H1 (cell line): Measurements from ENCODE around the gene SBF1. TPM values are rescaled to one million over a fixed set of nuclear protein-coding genes. Genes with fewer than 3 reads are reported as not detected.

Experiments
- CTCF ChIA-PET: fragments of 300-600 bp; sonication (Branson Sonifier 250); formaldehyde crosslinking; loops from one replicate; lab custom pipeline; 2021; ENCODE audit not compliant: partially characterized antibody; lab: Charles Lee
- POLR2A ChIA-PET: fragments of 300-600 bp; sonication (Branson Sonifier 250); formaldehyde crosslinking; loops from one replicate; lab custom pipeline; 2021; ENCODE audit warnings: inconsistent platforms; ENCODE audit not compliant: partially characterized antibody; lab: Charles Lee
- DNase-seq, 2 experiments: peaks; one replicate each; pipeline versions ENCODE4 v3.0.0 to v3.0.0-alpha.2; 2010 to 2022; ENCODE audit warnings: low spot score in 2 of 2, low read depth in 1 of 2, mixed read lengths in 1 of 2
- FAIRE-seq: peaks from 2 replicates; lab custom pipeline; 2011; peaks lifted over from hg19 to GRCh38; lab: Jason Lieb, UNC
- H2AFZ ChIP-seq: 2 replicates; pipeline ENCODE4 v1.8.1; 2012; ENCODE audit warnings: low read length, inconsistent platforms
- H2AK5ac ChIP-seq: 2 replicates; pipeline ENCODE4 v1.6.1; 2013; ENCODE audit warnings: low read depth, low read length
- H2BK120ac ChIP-seq: replicated peaks from 2 replicates; pipeline ENCODE3; 2013; ENCODE audit warnings: low read depth, low read length, inconsistent platforms
- H2BK12ac ChIP-seq: 2 replicates; pipeline ENCODE4 v1.6.1; 2013; ENCODE audit warnings: low read depth, low read length
- H2BK15ac ChIP-seq: 2 replicates; pipeline ENCODE4 v1.6.1; 2013; ENCODE audit warnings: low read length
- H2BK20ac ChIP-seq: 2 replicates; pipeline ENCODE4 v1.6.1; 2013; ENCODE audit warnings: low read length
- H2BK5ac ChIP-seq: 2 replicates; pipeline ENCODE4 v1.6.1; 2013; ENCODE audit warnings: low read depth, low read length
- H3K14ac ChIP-seq: 2 replicates; pipeline ENCODE4 v1.6.1; 2013; ENCODE audit warnings: inconsistent platforms; ENCODE audit not compliant: insufficient read length
- H3K18ac ChIP-seq: 2 replicates; pipeline ENCODE4 v1.6.1; 2013; ENCODE audit warnings: low read length; ENCODE audit errors: extremely low read depth
- H3K23ac ChIP-seq: 2 replicates; pipeline ENCODE4 v1.6.1; 2013; ENCODE audit warnings: inconsistent platforms; ENCODE audit not compliant: insufficient read length
- H3K23me2 ChIP-seq: 2 replicates; pipeline ENCODE4 v1.6.1; 2013; ENCODE audit warnings: low read depth, low read length
- H3K27ac ChIP-seq: 2 replicates; pipeline ENCODE4 v1.6.1; 2011; ENCODE audit warnings: low read depth, low read length, inconsistent platforms
- H3K27me3 ChIP-seq, 4 experiments: replicated peaks in 1 of 4; 1 replicate in 1 of 4; 2 replicates in 3 of 4; pipeline versions ENCODE4 v1.6.1 to v1.8.1; 2011 to 2013; ENCODE audit warnings: low read length in 3 of 4, mild to moderate bottlenecking in 3 of 4, inconsistent platforms in 2 of 4, mixed read lengths in 2 of 4, moderate library complexity in 1 of 4; ENCODE audit not compliant: control insufficient read depth in 3 of 4, insufficient read depth in 3 of 4; ENCODE audit errors: extremely low read depth in 1 of 4
- H3K36me3 ChIP-seq, 4 experiments: 2 replicates each; pipeline versions ENCODE4 v1.6.1 to v1.8.1; 2011 to 2013; ENCODE audit warnings: mild to moderate bottlenecking in 4 of 4, low read length in 3 of 4, moderate library complexity in 2 of 4, control low read depth in 1 of 4, inconsistent platforms in 1 of 4; ENCODE audit not compliant: insufficient read depth in 4 of 4, control insufficient read depth in 2 of 4
- H3K4ac ChIP-seq: replicated peaks from 2 replicates; pipeline ENCODE3; 2013; ENCODE audit warnings: low read length, low read depth, mixed read lengths, inconsistent platforms; ENCODE audit not compliant: insufficient read length
- H3K4me1 ChIP-seq, 4 experiments: replicated peaks in 1 of 4; 1 replicate in 1 of 4; 2 replicates in 3 of 4; pipeline versions ENCODE4 v1.6.1 to v1.8.1; 2011 to 2013; ENCODE audit warnings: low read length in 3 of 4, inconsistent platforms in 2 of 4, mixed read lengths in 1 of 4; ENCODE audit not compliant: insufficient read depth in 4 of 4, control insufficient read depth in 3 of 4
- H3K4me2 ChIP-seq, 2 experiments: 2 replicates each; pipeline versions ENCODE4 v1.6.1 to v1.8.1; 2011 to 2013; ENCODE audit warnings: low read depth in 2 of 2, low read length in 2 of 2, control low read depth in 1 of 2, inconsistent platforms in 1 of 2, mild to moderate bottlenecking in 1 of 2; ENCODE audit not compliant: insufficient read depth in 1 of 2
- H3K4me3 ChIP-seq, 4 experiments: fragments of 200-600, 300-600 bp in 1 of 4; sonication (generic), shearing (Covaris generic), sonication (Bioruptor Twin) in 1 of 4; 2 replicates each; pipeline versions ENCODE4 v1.5.1 to v1.8.1; 2011 to 2016; ENCODE audit warnings: low read length in 4 of 4, low read depth in 3 of 4, control low read depth in 2 of 4, inconsistent platforms in 2 of 4, mild to moderate bottlenecking in 2 of 4, mixed read lengths in 1 of 4, moderate library complexity in 1 of 4; ENCODE audit not compliant: insufficient read depth in 2 of 4; ENCODE audit errors: extremely low read depth in 1 of 4
- H3K56ac ChIP-seq: replicated peaks from 2 replicates; pipeline ENCODE3; 2013; ENCODE audit warnings: low read depth, mild to moderate bottlenecking, mixed read lengths, low read length, inconsistent platforms; ENCODE audit not compliant: insufficient read length
- H3K79me1 ChIP-seq: 2 replicates; pipeline ENCODE4 v1.6.1; 2013; ENCODE audit warnings: low read depth, low read length, control low read depth
- H3K79me2 ChIP-seq, 2 experiments: 2 replicates each; pipeline versions ENCODE4 v1.6.1 to v1.8.1; 2012 to 2013; ENCODE audit warnings: low read length in 2 of 2, mild to moderate bottlenecking in 2 of 2, inconsistent platforms in 1 of 2; ENCODE audit not compliant: insufficient read depth in 2 of 2, control insufficient read depth in 1 of 2
- H3K9ac ChIP-seq, 4 experiments: replicated peaks in 1 of 4; 1 replicate in 1 of 4; 2 replicates in 3 of 4; pipeline versions ENCODE4 v1.6.1 to v1.8.1; 2011 to 2013; ENCODE audit warnings: low read depth in 3 of 4, low read length in 3 of 4, control low read depth in 2 of 4, mild to moderate bottlenecking in 2 of 4, moderate library complexity in 2 of 4, inconsistent platforms in 1 of 4; ENCODE audit errors: extremely low read depth in 1 of 4
- H3K9me3 ChIP-seq, 2 experiments: 2 replicates each; pipeline versions ENCODE4 v1.6.1 to v1.8.1; 2012 to 2013; ENCODE audit warnings: mild to moderate bottlenecking in 2 of 2, moderate library complexity in 2 of 2, control low read depth in 1 of 2, inconsistent platforms in 1 of 2, low read depth in 1 of 2, low read length in 1 of 2, mixed read lengths in 1 of 2; ENCODE audit not compliant: insufficient read depth in 2 of 2
- H4K20me1 ChIP-seq, 2 experiments: replicated peaks in 1 of 2; 2 replicates each; pipeline versions ENCODE3 to v1.8.1; 2011 to 2013; ENCODE audit warnings: inconsistent platforms in 2 of 2, low read length in 2 of 2, mild to moderate bottlenecking in 1 of 2; ENCODE audit not compliant: insufficient read depth in 2 of 2, control insufficient read depth in 1 of 2
- H4K5ac ChIP-seq: 2 replicates; pipeline ENCODE4 v1.6.1; 2013; ENCODE audit warnings: low read length, low read depth, mixed read lengths, inconsistent platforms; ENCODE audit not compliant: insufficient read length
- H4K8ac ChIP-seq: 2 replicates; pipeline ENCODE4 v1.8.0; 2013; ENCODE audit warnings: mild to moderate bottlenecking, moderate library complexity, low read length, inconsistent platforms; ENCODE audit not compliant: insufficient read depth; ENCODE audit errors: extremely low read depth
- H4K91ac ChIP-seq: replicated peaks from 2 replicates; pipeline ENCODE3; 2013; ENCODE audit warnings: low read length, mixed read lengths, inconsistent platforms; ENCODE audit not compliant: insufficient read length
- EP300 ChIP-seq, 2 experiments: IDR thresholded peaks; 1 replicate in 1 of 2; 2 replicates in 1 of 2; pipeline ENCODE4 v1.6.1; 2011 to 2012; ENCODE audit warnings: low read depth in 2 of 2, low read length in 2 of 2, mild to moderate bottlenecking in 2 of 2, borderline replicate concordance in 1 of 2, inconsistent platforms in 1 of 2, moderate library complexity in 1 of 2
- JUN ChIP-seq: IDR thresholded peaks from 2 replicates; pipeline ENCODE4 v1.6.1; 2011; ENCODE audit warnings: low read depth, mild to moderate bottlenecking, improper control_type of control experiment, low read length
- JUND ChIP-seq: IDR thresholded peaks from 2 replicates; pipeline ENCODE4 v1.6.1; 2011; ENCODE audit warnings: mild to moderate bottlenecking, improper control_type of control experiment, low read length
- MAFK ChIP-seq: IDR thresholded peaks from 2 replicates; pipeline ENCODE4 v1.6.1; 2012; ENCODE audit warnings: low read depth, mild to moderate bottlenecking, improper control_type of control experiment, low read length
- PHF8 ChIP-seq: fragments of 200-600 bp; sonication (generic); conservative IDR thresholded peaks from 2 replicates; pipeline ENCODE4 v1.7.1; 2012; ENCODE audit warnings: low read depth, mild to moderate bottlenecking, inconsistent platforms, low read length, moderate library complexity
- POLR2AphosphoS5 ChIP-seq: IDR thresholded peaks from 2 replicates; pipeline ENCODE4 v1.6.1; 2011; ENCODE audit warnings: low read depth, low read length
- RAD21 ChIP-seq, 2 experiments: IDR thresholded peaks in 1 of 2; conservative IDR thresholded peaks in 1 of 2; 2 replicates each; pipeline ENCODE4 v1.6.1; 2011; ENCODE audit warnings: low read depth in 2 of 2, low read length in 2 of 2, improper control_type of control experiment in 1 of 2, inconsistent platforms in 1 of 2, mild to moderate bottlenecking in 1 of 2, moderate library complexity in 1 of 2
- RBBP5 ChIP-seq: IDR thresholded peaks from 2 replicates; pipeline ENCODE4 v1.7.1; 2012; ENCODE audit warnings: low read depth, mild to moderate bottlenecking, inconsistent platforms, low read length, moderate library complexity, borderline replicate concordance
- SIX5 ChIP-seq: IDR thresholded peaks from 2 replicates; pipeline ENCODE4 v1.6.1; 2011; ENCODE audit warnings: mild to moderate bottlenecking, low read depth, low read length
- WGBS, 2 experiments: shearing (Covaris generic) in 1 of 2; methylation state at CpG; one replicate each; pipeline versions ENCODE4 v1.1.6 to v1.1.7; 2013 to 2015; ENCODE audit warnings: low lambda C conversion rate in 2 of 2, mixed read lengths in 2 of 2, inconsistent platforms in 1 of 2, low coverage in 1 of 2, missing lambda C conversion rate in 1 of 2; ENCODE audit not compliant: insufficient replicate concordance in 2 of 2, insufficient coverage in 1 of 2, insufficient read length in 1 of 2; ENCODE audit errors: extremely low coverage in 1 of 2, missing lambda C conversion rate in 1 of 2; 5-methylcytosine and 5-hydroxymethylcytosine counted together
- polyA plus RNA-seq, 7 experiments: library from polyadenylated mRNA; depleted of rRNA in 3 of 7; stranded (reverse) in 5 of 7; unstranded in 2 of 7; fragments of >200 nt in 5 of 7; fragments of 200-250 nt in 2 of 7; gene quantifications; 1 replicate in 5 of 7; 2 replicates in 1 of 7; 4 replicates in 1 of 7; pipeline versions ENCODE4 v1.2.1 to v1.2.3, GENCODE V29; 2011 to 2013; ENCODE audit warnings: missing spikeins in 2 of 7, mixed read lengths in 2 of 7
- total RNA-seq: library from RNA; stranded (reverse); fragmentation: NEBNext Ultra II Directional; extraction: Animal tissue kit (Norgen Biotek cat#: 25700); gene quantifications from 2 replicates; pipeline ENCODE4 v1.2.1, GENCODE V29; 2021
- TF ChIP-seq, protein P1 (sequence below): IDR thresholded peaks from 2 replicates; pipeline ENCODE4 v1.6.1; 2011; ENCODE audit warnings: low read depth, mild to moderate bottlenecking, low read length; ENCODE audit not compliant: insufficient read depth

Gene SBF1
- total and polyA plus RNA-seq, 2 of the 8 experiments (the other 6 are each of a cell fraction or from before 2014, with no cell fraction given) = 29.1 to 71.5 TPM

GRCh38 chr22:50517495-50518260 lies 42.8 kb upstream of the SBF1 start:
- POLR2A ChIA-PET = interaction anchor here (0.7 to 0.9 kb wide), 2 partner anchors 9 to 54 kb away, joined by 3 read pairs; no protein-coding TSS in a partner anchor
- no peak overlapping the region for H4K8ac ChIP-seq
- no peak overlapping the region for H2BK15ac ChIP-seq
- H3K4me1 ChIP-seq = no peaks in the 10 kb centered on the region
- no peak overlapping the region for H3K56ac ChIP-seq
- no peaks in the 10 kb centered on the region for H3K27me3 ChIP-seq
- H4K5ac ChIP-seq = no peak overlapping the region
- H4K91ac ChIP-seq = no peak overlapping the region
- H2BK120ac ChIP-seq = no peak overlapping the region
- no peak overlapping the region for H3K4me3 ChIP-seq
- H3K36me3 ChIP-seq = peaks cover 0 to 12% (median 10%) of the 10 kb centered on the region in 4 experiments; a peak in 5 of 8 replicates
- DNase-seq = no peak
- no peak for FAIRE-seq
- H3K14ac ChIP-seq = no peak overlapping the region
- H2BK20ac ChIP-seq = no peak overlapping the region
- no peaks in the 10 kb centered on the region for H3K23me2 ChIP-seq
- no peak overlapping the region for H3K4ac ChIP-seq
- CTCF ChIA-PET = interaction anchor here (0.6 to 1.0 kb wide), 4 partner anchors 8 to 73 kb away, joined by 3 to 4 read pairs (median 3); partner anchors contain the start of gene SCO2
- no peak overlapping the region for H2AK5ac ChIP-seq
- no peak overlapping the region for H3K27ac ChIP-seq
- peaks cover 10 to 23% of the 10 kb centered on the region in 2 experiments for H3K79me2 ChIP-seq
- H2BK12ac ChIP-seq = no peak overlapping the region
- no peak overlapping the region for H3K9ac ChIP-seq
- H4K20me1 ChIP-seq = peaks cover 9 to 15% of the 10 kb centered on the region in 2 experiments
- H3K4me2 ChIP-seq = no peak overlapping the region
- no peak overlapping the region for H3K18ac ChIP-seq
- peaks cover 10% of the 10 kb centered on the region; the same call in 1 of the 2 replicates for H3K79me1 ChIP-seq
- no peaks in the 10 kb centered on the region for H3K9me3 ChIP-seq
- WGBS, 2 experiments = 89% methylated on average over 16 of the region's 20 CpGs; no CpG with 5 or more reads in 1 of the 2 experiments
- no peak overlapping the region for H2BK5ac ChIP-seq
- H3K23ac ChIP-seq = no peak overlapping the region
- no peak overlapping the region for H2AFZ ChIP-seq
- no peak for TF ChIP-seq POLR2AphosphoS5
- TF ChIP-seq RBBP5 = no peak
- no peak for TF ChIP-seq PHF8
- no peak for TF ChIP-seq MAFK
- no peak for TF ChIP-seq RAD21 (IDR thresholded peaks at IDR 0.05 in 1 of 2, conservative IDR thresholded peaks at IDR 0.05 in 1 of 2; ENCODE audit: low read depth in 2 of 2, low read length in 2 of 2)
- TF ChIP-seq SIX5 = no peak
- no peak for TF ChIP-seq JUND
- TF ChIP-seq, protein P1, sequence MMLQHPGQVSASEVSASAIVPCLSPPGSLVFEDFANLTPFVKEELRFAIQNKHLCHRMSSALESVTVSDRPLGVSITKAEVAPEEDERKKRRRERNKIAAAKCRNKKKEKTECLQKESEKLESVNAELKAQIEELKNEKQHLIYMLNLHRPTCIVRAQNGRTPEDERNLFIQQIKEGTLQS = no peak
- TF ChIP-seq JUN = no peak
- TF ChIP-seq EP300 (IDR thresholded peaks at IDR 0.05; ENCODE audit: borderline replicate concordance in 1 of 2, low read depth in 2 of 2, low read length in 2 of 2) = no peak
